Esophagus muscularis mucosa (tissue), 3 donors: ENCODE results near the gene MYO6.

Experiments used
- POLR2AphosphoS5 ChIP-seq, 2 donors: sonication (generic); formaldehyde crosslinking; IDR thresholded peaks; one replicate each; pipeline ENCODE4 v1.6.1; 2017; ENCODE audit warnings: antibody characterized with exemption in 2 of 2
- TF ChIP-seq, protein P1 (sequence below), 3 experiments: fragments of 200-600 bp in 2 of 3; fragments of 450-650 bp in 1 of 3; sonication (generic) in 2 of 3; IDR thresholded peaks; one replicate each; pipeline ENCODE4 v1.5.1; 2017 to 2019; ENCODE audit warnings: antibody characterized with exemption in 3 of 3, mild to moderate bottlenecking in 2 of 3, moderate library complexity in 1 of 3

- TF ChIP-seq, protein P1, sequence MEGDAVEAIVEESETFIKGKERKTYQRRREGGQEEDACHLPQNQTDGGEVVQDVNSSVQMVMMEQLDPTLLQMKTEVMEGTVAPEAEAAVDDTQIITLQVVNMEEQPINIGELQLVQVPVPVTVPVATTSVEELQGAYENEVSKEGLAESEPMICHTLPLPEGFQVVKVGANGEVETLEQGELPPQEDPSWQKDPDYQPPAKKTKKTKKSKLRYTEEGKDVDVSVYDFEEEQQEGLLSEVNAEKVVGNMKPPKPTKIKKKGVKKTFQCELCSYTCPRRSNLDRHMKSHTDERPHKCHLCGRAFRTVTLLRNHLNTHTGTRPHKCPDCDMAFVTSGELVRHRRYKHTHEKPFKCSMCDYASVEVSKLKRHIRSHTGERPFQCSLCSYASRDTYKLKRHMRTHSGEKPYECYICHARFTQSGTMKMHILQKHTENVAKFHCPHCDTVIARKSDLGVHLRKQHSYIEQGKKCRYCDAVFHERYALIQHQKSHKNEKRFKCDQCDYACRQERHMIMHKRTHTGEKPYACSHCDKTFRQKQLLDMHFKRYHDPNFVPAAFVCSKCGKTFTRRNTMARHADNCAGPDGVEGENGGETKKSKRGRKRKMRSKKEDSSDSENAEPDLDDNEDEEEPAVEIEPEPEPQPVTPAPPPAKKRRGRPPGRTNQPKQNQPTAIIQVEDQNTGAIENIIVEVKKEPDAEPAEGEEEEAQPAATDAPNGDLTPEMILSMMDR (IDR thresholded peaks at IDR 0.05) = no peak
- TF ChIP-seq POLR2AphosphoS5 (IDR thresholded peaks at IDR 0.05) = no peak
Measured at GRCh38 chr6:75778757-75779156, 29.7 kb downstream of the MYO6 start.
